ENCODE results near the gene FNDC4. TPM values are rescaled to one million over a fixed set of nuclear protein-coding genes. Genes with fewer than 3 reads are reported as not detected.
"Not testable (repeated sequence)": the region's sequence is repeated elsewhere in the genome, so short reads cannot be mapped to it uniquely, and the experiment has no call there.

Gene FNDC4, protein sequence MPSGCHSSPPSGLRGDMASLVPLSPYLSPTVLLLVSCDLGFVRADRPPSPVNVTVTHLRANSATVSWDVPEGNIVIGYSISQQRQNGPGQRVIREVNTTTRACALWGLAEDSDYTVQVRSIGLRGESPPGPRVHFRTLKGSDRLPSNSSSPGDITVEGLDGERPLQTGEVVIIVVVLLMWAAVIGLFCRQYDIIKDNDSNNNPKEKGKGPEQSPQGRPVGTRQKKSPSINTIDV
- 6.1 and 6.2 TPM in 2 replicates for total RNA-seq
- 9.3 TPM for polyA plus RNA-seq (2012)

DNA sequence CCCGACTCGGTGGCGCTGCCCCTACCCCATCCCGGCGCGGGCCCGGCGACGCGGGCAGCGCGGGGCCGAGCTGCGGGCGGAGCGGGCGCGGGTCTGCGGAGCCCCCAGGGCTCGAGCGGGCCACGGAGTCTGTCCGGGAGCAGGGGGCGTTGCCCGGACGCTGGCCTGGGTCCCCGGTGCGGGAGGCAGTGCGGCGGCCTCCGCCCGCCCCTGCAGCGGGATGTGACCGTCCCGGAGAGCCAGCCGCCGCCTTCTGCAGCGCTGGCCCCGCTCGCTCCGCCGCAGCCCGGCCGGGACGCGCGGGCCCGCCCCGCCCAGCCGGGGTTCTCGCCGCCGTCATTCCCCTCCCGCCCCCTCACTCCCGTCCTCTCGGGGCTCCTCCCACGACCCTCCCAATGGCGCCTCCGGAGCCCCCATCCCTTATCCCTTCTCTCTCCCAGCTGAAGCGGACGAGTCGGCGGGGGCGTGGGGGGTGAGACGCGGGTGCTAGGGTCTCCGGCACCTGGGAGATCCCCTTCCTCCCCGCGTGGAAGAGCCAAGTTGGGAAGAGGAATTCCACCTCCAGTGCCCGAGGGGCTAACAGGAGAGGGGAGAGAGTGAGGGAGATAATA lies at the start of gene FNDC4:
TSS of gene FNDC4 (minus strand) at position 257 of the 611 bp plus-strand sequence. CDS start 521 bp downstream, outside the sequence.
- DNase-seq (ENCODE audit: low read depth): no peak

DNA sequence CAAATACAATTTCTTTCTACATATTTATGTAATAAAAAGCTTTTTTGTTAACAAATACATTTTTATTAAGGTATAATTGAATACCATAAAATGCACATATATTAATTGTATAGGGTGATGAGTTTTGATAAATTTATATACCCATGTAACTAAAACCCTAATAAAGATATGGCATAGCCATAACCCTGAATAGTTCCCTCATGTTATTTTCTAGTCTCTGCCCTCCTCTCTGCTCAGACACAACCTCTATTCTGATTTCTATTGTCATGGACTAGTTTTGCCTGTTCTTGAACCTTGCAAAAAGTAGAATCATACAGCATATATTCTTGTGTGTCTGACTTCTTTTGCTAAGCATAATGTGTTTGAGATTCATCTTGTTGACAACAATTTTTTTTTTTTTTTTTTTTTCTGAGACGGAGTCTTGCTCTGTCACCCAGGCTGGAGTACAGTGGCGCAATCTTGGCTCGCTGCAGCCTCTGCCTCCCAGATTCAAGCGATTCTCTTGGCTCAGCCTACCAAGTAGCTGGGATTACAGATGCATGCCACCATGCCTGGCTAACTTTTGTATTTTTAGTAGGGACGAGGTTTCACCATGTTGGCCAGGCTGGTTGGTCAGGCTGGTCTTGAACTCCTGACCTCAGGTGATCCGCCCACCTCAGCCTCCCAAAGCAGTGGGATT lies 49.3 kb upstream of the FNDC4 start:
- DNase-seq (ENCODE audit: low read depth): no peak

DNA sequence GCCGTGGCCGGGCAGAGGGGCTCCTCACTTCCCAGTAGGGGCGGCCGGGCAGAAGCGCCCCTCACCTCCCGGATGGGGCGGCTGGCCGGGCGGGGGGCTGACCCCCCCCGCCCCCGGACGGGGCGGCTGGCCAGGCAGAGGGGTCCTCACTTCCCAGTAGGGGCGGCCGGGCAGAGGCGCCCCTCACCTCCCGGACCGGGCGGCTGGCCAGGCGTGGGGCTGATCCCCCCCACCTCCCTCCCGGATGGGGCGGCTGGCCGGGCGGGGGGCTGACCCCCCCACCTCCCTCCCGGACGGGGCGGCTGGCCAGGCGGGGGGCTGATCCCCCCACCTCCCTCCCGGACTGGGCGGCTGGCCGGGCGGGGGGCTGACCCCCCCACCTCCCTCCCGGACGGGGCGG lies 44.6 kb upstream of the FNDC4 start:
- not testable (repeated sequence) for DNase-seq (ENCODE audit: low read depth)

DNA sequence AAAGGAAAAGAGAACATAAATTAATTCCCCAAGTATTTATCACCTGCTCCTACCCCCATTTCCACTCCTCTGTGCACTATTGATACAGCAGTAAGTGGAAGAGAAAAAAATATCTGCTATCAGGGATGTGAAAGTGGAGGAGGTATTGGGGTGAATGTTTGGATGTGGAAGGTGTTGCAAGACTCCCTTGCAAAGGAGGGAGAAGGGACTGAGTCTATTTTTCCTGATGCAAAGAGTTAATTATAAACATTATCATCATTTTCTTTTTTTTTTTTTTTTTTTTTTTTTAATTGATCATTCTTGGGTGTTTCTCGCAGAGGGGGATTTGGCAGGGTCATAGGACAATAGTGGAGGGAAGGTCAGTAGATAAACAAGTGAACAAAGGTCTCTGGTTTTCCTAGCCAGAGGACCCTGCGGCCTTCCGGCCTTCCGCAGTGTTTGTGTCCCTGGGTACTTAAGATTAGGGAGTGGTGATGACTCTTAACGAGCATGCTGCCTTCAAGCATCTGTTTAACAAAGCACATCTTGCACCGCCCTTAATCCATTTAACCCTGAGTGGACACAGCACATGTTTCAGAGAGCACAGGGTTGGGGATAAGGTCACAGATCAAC lies 43.9 kb upstream of the FNDC4 start:
- DNase-seq (ENCODE audit: low read depth): not testable (repeated sequence)

DNA sequence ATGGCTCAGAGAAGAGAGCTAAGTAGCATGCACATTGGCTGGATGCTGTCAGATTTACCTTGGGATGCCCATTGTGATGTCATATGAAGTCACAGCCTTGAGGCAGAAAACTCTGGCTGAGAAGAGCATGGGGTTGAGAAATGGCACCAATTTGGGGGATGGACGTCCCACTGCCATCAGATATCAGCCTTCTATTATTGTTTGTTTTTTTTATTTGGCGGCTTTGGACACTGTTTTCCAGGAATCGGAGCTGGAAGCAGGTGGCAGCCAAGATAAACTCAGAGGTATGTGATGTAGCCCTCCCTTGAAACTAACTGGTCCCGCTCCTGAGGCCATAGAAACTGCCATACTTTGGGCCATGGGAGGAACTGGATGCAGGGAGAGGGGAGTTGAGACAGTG lies 42.3 kb upstream of the FNDC4 start:
- DNase-seq (ENCODE audit: low read depth): no peak

DNA sequence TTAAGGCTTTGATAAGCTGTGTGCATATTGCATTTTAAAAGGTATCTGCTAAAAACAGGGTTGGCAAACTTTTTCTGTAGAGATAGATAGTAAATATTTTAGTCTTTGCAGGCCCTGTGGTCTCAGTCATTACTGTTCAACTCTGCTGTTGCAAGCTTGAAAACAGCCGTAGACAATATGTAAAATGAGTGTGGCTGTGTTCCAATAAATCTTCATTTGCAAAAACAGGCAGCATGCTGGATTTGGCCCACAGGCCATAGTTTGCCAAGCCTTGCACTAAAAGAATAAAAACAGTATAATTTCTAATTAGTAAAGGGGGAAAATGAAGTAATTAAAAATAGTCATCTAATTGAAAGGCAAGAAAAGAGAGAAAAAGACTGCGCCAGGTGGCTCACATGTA lies 37.0 kb upstream of the FNDC4 start:
- no peak for DNase-seq (ENCODE audit: low read depth)

DNA sequence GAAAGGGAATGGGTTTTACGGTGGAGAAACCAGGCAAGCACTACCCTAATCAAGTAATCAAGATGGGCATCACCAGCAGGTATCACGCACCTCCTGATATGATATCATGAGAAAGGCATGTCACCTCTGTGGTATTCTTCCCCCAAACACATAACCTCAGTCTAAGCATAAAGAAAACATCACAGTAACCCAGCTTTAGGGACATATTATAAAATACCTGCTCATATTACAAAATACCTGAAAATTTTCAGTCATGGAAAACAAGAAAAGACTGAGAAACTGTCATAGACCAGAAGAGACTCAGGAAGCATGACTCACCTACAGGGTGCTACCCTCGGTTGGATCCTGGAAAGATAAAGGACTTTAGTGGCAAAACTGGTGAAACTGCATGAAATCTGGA lies 32.2 kb upstream of the FNDC4 start:
- no peak for DNase-seq (ENCODE audit: low read depth)

DNA sequence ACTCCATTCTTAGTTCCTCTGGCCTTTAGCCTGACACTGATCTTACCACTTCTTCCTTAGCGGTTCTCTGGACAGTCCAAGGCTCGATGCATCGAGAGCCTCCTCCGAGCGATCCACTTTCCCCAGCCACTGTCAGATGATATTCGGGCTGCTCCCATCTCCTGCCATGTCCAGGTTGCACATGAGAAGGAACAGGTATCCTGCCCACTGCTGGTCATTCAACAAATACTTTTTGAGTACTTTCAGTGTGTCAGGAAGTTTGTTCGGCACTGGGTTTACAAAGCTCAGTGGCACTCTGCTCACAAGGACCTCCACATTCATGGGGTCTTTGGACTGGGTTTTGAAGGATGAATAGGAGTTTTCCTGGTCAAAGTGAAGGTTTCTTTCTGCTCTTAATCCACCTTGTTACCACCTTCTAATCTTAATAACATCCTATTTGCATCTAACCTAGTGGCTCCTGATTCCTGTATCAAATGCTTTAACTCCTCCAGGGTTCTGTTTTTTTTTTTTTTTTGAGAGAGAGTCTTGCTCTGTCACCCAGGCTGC lies 27.5 kb upstream of the FNDC4 start:
- DNase-seq (ENCODE audit: low read depth): no peak

DNA sequence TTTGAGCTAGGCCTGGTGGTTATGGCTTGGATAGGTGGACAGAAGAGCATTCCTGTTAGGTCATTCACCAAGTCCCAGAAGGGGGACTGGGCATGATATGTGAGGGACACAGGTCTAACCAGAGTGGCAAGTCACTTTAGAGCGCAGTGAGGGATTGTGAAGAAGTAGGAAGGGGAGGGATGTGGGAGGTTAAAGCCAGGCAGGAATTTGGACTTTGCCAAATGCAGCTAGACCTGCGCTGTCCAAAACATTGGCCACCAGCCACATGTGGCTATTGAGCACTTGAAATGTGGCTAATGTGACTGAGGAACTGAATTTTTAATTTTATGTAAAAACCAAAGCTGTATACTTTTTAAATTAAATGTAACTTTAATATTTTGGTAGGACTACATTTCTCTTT lies 25.3 kb upstream of the FNDC4 start:
- DNase-seq (ENCODE audit: low read depth): no peak

DNA sequence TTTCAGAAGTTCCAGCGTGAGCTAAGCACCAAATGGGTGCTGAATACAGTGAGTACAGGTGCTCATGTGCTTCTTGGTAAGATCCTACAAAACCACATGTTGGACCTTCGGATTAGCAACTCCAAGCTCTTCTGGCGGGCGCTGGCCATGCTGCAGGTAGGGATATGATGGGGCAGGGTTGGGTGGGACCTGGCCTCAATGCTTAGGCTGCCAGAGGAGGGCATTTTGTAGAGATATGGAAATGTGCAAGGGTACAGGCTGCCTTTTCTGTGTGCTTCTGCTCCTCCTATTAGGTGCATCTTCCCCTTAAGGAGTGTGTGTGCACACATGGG lies 23.7 kb upstream of the FNDC4 start:
- no peak for DNase-seq (ENCODE audit: low read depth)

DNA sequence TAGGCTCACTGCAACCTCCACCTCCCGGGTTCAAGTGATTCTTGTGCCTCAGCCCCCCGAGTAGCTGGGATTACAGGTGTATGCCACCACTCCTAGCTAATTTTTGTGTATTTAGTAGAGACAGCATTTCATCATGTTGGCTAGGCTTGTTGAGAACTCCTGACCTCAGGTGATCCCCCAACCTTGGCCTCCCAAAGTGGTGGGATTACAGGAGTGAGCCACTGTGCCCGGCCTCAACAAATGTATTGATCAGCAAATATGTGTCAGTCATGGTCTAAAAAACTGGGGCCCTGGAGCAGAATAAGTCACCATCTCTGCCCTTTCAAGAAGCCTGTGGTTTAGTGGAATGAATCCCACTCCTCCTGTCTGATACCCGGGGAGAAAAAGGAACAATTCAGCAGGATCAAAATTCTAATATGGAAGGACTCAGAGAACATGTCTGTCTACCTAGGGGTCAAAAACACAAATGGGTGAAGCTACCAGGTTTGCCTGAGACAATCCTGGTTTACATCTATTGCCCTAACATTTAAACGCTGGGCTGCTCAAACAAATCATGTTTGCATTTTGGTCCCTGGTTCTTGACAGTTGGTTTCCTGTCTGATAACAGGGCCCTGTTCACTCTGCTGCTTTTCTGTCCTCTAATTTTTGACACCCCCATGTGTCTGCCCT lies 23.2 kb upstream of the FNDC4 start:
- no peak for DNase-seq (ENCODE audit: low read depth)

DNA sequence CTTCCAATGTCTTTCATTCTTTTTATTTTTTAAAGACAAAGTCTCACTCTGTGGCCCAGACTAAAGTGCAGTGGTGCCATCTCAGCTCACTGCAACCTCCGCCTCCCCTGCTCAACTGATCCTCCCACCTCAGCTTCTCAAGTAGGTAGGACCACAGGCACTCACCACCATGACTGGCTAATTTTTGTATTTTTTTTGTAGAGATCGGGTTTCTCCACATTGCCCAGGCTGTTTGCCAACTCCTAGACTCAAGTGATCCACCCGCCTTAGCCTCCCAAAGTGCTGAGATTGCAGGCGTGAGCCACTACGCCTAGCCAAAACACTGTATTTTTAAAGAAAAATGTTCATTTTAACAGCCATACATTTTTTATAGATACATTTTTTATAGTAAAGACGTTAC lies 14.3 kb upstream of the FNDC4 start:
- DNase-seq (ENCODE audit: low read depth): peak; percentile 66

DNA sequence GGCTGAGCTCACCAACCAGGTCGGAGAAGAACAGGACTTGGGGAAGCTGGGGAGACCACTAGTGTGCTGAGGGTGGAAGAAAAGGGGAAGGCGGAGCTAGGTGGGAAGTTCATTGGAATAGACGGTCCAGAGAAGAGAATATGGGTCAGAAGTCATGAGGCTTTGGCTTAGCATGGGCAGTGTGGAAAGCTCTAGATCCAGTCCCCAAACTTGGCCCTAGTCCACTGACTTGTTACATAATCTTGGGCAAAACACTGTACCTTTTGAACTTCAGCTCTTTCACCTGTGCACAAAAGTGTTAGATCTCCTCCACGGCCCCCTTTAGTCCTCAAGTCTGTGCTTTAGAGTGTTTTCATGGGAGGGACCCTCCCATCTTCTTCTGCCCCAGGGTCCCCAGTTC lies 12.3 kb upstream of the FNDC4 start:
- no peak for DNase-seq (ENCODE audit: low read depth)

DNA sequence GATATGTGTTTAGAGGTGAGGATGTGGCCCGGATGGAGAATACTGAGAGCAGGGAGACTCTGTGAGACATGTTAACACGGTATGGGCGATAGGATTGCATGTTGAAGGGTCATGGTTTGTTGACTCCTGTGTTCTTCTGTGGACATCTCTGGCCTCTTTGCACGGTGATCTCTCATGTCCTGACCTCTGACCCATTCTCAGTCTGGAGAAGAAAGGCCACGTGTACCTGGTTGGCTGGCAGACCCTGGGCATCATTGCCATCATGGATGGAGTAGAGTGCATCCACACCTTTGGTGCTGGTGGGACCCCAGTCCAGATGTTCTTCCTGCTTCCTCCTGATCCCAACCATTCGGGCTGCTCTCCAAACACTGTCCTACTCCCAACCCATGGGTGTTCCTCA lies 11.6 kb upstream of the FNDC4 start:
- no peak for DNase-seq (ENCODE audit: low read depth)

DNA sequence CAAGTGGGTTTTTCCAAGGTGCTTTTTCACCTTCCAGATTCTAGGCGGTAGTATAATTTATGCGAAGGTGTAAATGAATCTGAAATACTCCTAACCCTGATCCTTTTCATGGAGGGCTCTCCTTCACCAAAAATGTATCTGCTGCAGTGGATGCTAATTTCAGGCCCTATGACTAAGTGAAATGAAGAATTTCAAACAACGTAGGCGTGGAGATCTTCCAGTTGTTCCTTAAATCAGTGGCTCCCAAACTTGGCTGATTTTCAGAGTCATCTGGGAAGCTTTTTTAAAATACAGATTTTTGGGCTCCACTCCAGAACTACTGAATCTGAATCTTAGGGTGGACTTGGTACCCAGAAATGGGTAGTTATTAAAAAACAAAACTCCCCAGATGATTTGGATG lies 7.1 kb upstream of the FNDC4 start:
- DNase-seq (ENCODE audit: low read depth): peak; percentile 80

DNA sequence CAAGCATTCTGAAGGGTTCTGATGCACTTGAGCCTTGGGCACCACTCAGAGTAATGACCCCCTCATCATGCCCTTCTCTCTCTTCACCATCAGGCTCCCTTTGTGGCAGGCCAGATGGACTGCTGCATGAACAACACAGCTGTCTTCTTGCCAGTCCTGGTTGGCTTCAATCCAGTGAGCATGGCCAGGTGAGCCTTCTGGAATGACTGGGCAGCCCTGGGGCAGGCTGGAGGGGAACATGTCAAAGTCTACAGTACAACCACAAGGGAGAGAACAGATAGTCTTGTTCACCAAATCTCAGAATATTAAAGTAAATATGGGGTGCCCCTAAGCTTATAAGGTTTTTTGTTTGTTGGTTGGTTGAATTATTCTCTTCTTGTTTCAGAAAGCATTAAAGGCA lies 6.0 kb upstream of the FNDC4 start:
- DNase-seq (ENCODE audit: low read depth): peak; percentile 69

DNA sequence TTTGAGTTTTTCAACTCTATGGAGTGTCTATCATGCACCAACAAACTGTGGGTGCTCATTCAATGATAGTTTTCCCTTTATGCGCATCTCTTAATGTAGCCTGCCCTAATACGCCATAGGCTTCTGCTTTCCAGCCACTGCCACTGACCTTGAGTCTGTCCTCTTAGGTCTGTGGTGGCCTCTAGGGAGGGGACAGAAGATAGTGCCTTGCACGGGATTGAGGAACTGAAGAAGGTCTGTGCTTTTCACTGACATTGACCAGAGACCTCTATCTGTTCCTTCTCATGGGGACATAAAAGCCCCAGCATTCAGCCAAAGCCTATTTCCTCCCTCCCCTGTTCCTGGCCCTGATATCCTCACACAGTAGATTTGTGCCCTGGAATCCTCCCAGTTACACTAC lies 4.0 kb upstream of the FNDC4 start:
- no peak for DNase-seq (ENCODE audit: low read depth)

DNA sequence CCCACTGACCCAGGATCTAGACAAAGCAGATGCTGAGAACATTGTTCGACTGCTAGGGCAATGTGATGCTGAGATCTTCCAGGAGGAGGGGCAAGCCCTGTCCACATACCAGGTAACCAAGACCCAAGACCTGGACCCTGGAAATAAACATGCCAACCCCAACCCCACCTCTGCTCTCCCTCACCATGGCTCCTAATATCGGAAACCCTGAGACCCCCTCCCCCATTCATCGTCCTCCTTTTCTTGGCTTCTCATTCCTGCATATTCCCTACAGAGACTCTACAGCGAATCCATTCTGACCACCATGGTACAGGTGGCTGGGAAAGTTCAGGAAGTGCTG lies 2.3 kb upstream of the FNDC4 start:
- DNase-seq (ENCODE audit: low read depth): no peak

DNA sequence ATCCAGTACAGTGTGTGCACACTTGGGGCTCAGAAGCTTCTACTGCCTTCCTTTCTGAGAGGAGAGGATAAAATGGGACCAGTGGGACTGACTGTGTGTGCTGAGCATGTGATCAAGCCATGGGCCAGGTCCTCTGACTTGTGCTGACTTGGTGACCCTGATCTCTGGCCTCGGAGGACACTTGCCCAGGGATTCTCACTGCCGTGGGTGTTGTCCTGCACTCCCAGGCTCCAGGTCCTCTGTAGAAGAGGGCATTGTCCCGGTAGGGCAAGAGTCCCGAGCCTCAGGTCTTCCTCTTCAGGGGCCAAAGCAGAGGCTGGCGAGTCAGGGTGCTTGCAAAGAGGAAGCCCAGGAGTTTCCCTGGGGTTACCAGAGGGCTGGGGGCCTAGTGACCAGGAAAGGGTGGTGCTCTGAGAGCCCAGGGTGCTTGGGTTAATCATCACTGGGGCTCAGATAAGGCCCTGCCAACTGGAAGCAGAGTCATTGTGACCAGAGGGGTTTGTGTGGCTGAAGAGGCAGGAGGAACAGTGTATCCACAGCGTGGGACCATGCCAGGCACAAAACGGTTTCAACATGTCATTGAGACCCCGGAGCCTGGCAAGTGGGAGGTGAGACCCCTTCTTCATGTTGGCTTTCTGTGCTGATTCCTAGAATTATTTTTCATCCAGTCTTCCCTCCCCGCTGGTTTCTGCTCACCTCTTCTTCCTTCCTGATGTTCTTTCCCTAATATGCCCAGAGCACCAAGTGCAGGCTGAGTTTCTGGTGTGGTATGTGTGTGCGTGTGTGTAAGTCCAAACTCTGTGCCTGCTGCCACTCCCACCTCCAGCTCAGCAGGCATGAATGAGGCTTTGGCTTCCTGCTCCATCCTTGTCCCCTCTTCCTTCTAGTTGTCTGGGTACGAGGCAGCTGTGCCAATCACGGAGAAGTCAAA lies 1.6 kb upstream of the FNDC4 start, which contains the start of gene GCKR:
TSS of gene GCKR (plus strand) at position 483 of the 931 bp plus-strand sequence. CDS start at position 549, 66 bp downstream.
- no peak for DNase-seq (ENCODE audit: low read depth)

DNA sequence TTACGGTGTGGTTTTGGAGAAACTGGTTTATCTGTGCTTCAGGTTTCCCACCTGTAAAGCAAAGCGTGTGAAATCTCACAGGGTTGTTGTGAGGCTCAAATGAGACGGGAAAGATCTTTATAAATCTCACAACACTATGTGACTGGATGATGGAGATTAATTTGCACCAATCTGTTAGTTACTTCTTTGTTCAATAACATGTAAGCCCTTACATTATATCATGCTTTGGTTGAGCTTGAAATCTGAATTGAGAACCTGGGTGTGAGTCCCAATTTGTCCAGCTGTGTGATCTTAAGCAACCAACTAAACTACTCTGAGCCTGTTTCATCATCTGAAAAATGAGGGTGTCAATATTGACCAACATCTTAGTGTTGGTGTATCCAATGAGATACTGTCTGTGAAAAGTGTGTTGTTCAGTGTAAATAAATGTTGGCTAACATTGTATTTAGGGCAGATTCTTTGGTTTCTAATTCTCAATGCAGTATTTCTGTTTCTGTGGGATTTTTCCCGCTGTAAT lies 898 bp upstream of the FNDC4 start:
- no peak for DNase-seq (ENCODE audit: low read depth)

Data from myocyte (in vitro differentiated cells).